Gastrocnemius medialis (tissue), 4 donors: ENCODE measurements around the gene DPP10. TPM values are rescaled to one million over a fixed set of nuclear protein-coding genes. Genes with fewer than 3 reads are reported as not detected.

Experiments
- ATAC-seq, 2 donors: fragments of 150-250 bp; one replicate each; pipeline ENCODE4 v1.9.1; 2016
- DNase-seq, 2 donors: peaks; one replicate each; pipeline ENCODE4 v3.0.0-alpha.2; 2019
- H3K27ac ChIP-seq, 4 donors: fragments of 200-600 bp; sonication (generic); 1 replicate in 1 of 4; 2 replicates in 3 of 4; pipeline ENCODE4 v1.5.1; 2016 to 2018; ENCODE audit warnings: mild to moderate bottlenecking in 2 of 4, moderate library complexity in 1 of 4
- H3K27me3 ChIP-seq, 3 donors: fragments of 200-600 bp; sonication (generic) in 2 of 3; 1 replicate in 1 of 3; 2 replicates in 2 of 3; pipeline versions ENCODE4 v1.5.1 to v1.6.0; 2016 to 2019; ENCODE audit warnings: mild to moderate bottlenecking in 1 of 3, moderate library complexity in 1 of 3
- H3K36me3 ChIP-seq, 2 donors: fragments of 200-600 bp; sonication (generic) in 1 of 2; one replicate each; pipeline ENCODE4 v1.5.1; 2017 to 2018
- H3K4me1 ChIP-seq, 2 donors: fragments of 200-600 bp; sonication (generic) in 1 of 2; one replicate each; pipeline ENCODE4 v1.5.1; 2016 to 2017; ENCODE audit warnings: mild to moderate bottlenecking in 2 of 2
- H3K4me3 ChIP-seq, 4 donors: fragments of 200-600 bp; sonication (generic) in 3 of 4; 1 replicate in 1 of 4; 2 replicates in 3 of 4; pipeline ENCODE4 v1.5.1; 2016 to 2019; ENCODE audit warnings: mild to moderate bottlenecking in 2 of 4
- H3K9me3 ChIP-seq, 3 donors: fragments of 200-600 bp; sonication (generic) in 2 of 3; 1 replicate in 1 of 3; 2 replicates in 2 of 3; pipeline ENCODE4 v1.5.1; 2016 to 2019
- CTCF ChIP-seq, 5 experiments: fragments of 450-650 bp in 3 of 5; fragments of 200-600 bp in 2 of 5; sonication (generic) in 2 of 5; IDR thresholded peaks in 4 of 5; conservative IDR thresholded peaks in 1 of 5; 1 replicate in 4 of 5; 2 replicates in 1 of 5; pipeline ENCODE4 v1.5.1; 2016 to 2019; ENCODE audit warnings: antibody characterized with exemption in 5 of 5, mild to moderate bottlenecking in 3 of 5, moderate library complexity in 3 of 5
- POLR2A ChIP-seq, 2 donors: fragments of 450-650 bp; IDR thresholded peaks; one replicate each; pipeline ENCODE4 v1.6.1; 2017; ENCODE audit warnings: antibody characterized with exemption in 2 of 2, mild to moderate bottlenecking in 2 of 2, moderate library complexity in 2 of 2
- in situ Hi-C, 4 donors: fragments of 200-750 bp; cut with MboI; loops; one replicate each; pipeline versions ENCODE4 v1.15.0 to v1.8.0; 2017; ENCODE audit warnings: low sequenced_read_pairs in 4 of 4
- intact Hi-C: fragments of 100-400 bp; cut with DNase I; formaldehyde crosslinking; loops from one replicate; pipeline ENCODE4 v1.15.1; 2023; ENCODE audit warnings: low total_unique reads
- total RNA-seq, 4 donors: library from RNA; depleted of rRNA; stranded (reverse); fragments of >200 nt; gene quantifications; one replicate each; pipeline versions ENCODE4 v1.1.0 to v1.2.3, GENCODE V29; 2016

Gene DPP10
- total RNA-seq, 4 donors from 2014 or later = not detected

- Histone ChIP-seq H3K4me3 (no peak overlapping the region), H3K27ac (no peak overlapping the region), H3K36me3 (no peaks in the 10 kb centered on the region), H3K4me1 (no peaks in the 10 kb centered on the region), H3K9me3 (no peaks in the 10 kb centered on the region), H3K27me3 (no peaks in the 10 kb centered on the region)
- ATAC-seq (no peak), DNase-seq (no peak)
- intact Hi-C loops (no loop called here), in situ Hi-C loops (no loop called here)
- TF ChIP-seq POLR2A (IDR thresholded peaks at IDR 0.05) = no peak
- no peak for TF ChIP-seq CTCF (IDR thresholded peaks at IDR 0.05 in 4 of 5, conservative IDR thresholded peaks at IDR 0.05 in 1 of 5)
Observed at GRCh38 chr2:115057473-115057872, 615.0 kb downstream of the DPP10 start.

- no peak overlapping the region for H3K27ac ChIP-seq
- H3K9me3 ChIP-seq = no peaks in the 10 kb centered on the region
- DNase-seq (no peak), ATAC-seq (no peak)
- in situ Hi-C loops (no loop called here), intact Hi-C loops (no loop called here)
- H3K36me3 ChIP-seq = no peaks in the 10 kb centered on the region
- no peak overlapping the region for H3K4me3 ChIP-seq
- H3K4me1 ChIP-seq = no peaks in the 10 kb centered on the region
- H3K27me3 ChIP-seq = no peaks in the 10 kb centered on the region
- TF ChIP-seq POLR2A (IDR thresholded peaks at IDR 0.05) (no peak), CTCF (IDR thresholded peaks at IDR 0.05 in 4 of 5, conservative IDR thresholded peaks at IDR 0.05 in 1 of 5) (no peak)
Observed at GRCh38 chr2:115070002-115070401, 627.6 kb downstream of the DPP10 start.

- ATAC-seq (no peak), DNase-seq (no peak)
- H3K4me3 ChIP-seq = no peak overlapping the region
- H3K27ac ChIP-seq = no peak overlapping the region
- no peaks in the 10 kb centered on the region for H3K36me3 ChIP-seq
- H3K27me3 ChIP-seq = no peaks in the 10 kb centered on the region
- intact Hi-C loops = no loop called here
- H3K4me1 ChIP-seq = no peaks in the 10 kb centered on the region
- in situ Hi-C loops = no loop called here
- H3K9me3 ChIP-seq = no peaks in the 10 kb centered on the region
- no peak for TF ChIP-seq POLR2A (IDR thresholded peaks at IDR 0.05)
- no peak for TF ChIP-seq CTCF (IDR thresholded peaks at IDR 0.05 in 4 of 5, conservative IDR thresholded peaks at IDR 0.05 in 1 of 5)
Observed at GRCh38 chr2:115071534-115071933, 629.1 kb downstream of the DPP10 start.

- Histone ChIP-seq H3K4me3 (no peak overlapping the region), H3K4me1 (no peaks in the 10 kb centered on the region), H3K9me3 (no peaks in the 10 kb centered on the region), H3K27ac (no peak overlapping the region), H3K36me3 (no peaks in the 10 kb centered on the region), H3K27me3 (no peaks in the 10 kb centered on the region)
- no peak for ATAC-seq
- TF ChIP-seq POLR2A (IDR thresholded peaks at IDR 0.05) (no peak), CTCF (IDR thresholded peaks at IDR 0.05 in 4 of 5, conservative IDR thresholded peaks at IDR 0.05 in 1 of 5) (no peak)
- DNase-seq = no peak
- in situ Hi-C loops = no loop called here
- intact Hi-C loops = no loop called here
Observed at GRCh38 chr2:115075800-115076199, 633.4 kb downstream of the DPP10 start.

DNA sequence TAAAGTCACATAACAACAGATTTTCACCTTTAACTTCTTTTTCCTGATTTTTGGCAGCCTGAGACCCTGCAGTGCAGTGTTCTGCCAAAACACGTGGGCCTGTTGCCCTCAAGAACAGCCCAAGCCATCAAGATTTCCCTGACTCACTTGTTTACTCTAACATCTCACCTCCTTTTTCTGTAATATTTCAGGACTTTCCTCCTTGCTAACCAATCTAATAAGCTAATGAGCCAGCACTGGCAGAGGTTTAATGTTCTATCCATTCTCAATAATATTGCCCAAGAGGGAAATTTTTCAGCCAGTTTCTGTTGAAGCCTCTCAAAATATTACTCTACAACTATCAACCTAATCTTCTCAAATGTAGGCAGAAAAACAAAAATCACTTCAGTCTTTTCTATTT lies 635.2 kb downstream of the DPP10 start:
- Histone ChIP-seq H3K9me3 (no peaks in the 10 kb centered on the region), H3K27me3 (no peaks in the 10 kb centered on the region), H3K27ac (no peak overlapping the region), H3K36me3 (no peaks in the 10 kb centered on the region), H3K4me3 (no peak overlapping the region), H3K4me1 (no peaks in the 10 kb centered on the region)
- no peak for TF ChIP-seq CTCF (IDR thresholded peaks at IDR 0.05 in 4 of 5, conservative IDR thresholded peaks at IDR 0.05 in 1 of 5)
- TF ChIP-seq POLR2A (IDR thresholded peaks at IDR 0.05) = no peak
- intact Hi-C loops (no loop called here), in situ Hi-C loops (no loop called here)
- DNase-seq (no peak), ATAC-seq (no peak)
